Fibroblast of skin of right biceps (primary cell): ENCODE results near the gene NPTN.
A peak's percentile ranks its signal among the peaks of the same experiment; 100 is the strongest.
"Not testable (repeated sequence)": the region's sequence is repeated elsewhere in the genome, so short reads cannot be mapped to it uniquely, and the experiment has no call there.

Experiments used
- DNase-seq: peaks from one replicate; pipeline ENCODE4 v3.0.0-alpha.2; 2013

Gene NPTN

DNA sequence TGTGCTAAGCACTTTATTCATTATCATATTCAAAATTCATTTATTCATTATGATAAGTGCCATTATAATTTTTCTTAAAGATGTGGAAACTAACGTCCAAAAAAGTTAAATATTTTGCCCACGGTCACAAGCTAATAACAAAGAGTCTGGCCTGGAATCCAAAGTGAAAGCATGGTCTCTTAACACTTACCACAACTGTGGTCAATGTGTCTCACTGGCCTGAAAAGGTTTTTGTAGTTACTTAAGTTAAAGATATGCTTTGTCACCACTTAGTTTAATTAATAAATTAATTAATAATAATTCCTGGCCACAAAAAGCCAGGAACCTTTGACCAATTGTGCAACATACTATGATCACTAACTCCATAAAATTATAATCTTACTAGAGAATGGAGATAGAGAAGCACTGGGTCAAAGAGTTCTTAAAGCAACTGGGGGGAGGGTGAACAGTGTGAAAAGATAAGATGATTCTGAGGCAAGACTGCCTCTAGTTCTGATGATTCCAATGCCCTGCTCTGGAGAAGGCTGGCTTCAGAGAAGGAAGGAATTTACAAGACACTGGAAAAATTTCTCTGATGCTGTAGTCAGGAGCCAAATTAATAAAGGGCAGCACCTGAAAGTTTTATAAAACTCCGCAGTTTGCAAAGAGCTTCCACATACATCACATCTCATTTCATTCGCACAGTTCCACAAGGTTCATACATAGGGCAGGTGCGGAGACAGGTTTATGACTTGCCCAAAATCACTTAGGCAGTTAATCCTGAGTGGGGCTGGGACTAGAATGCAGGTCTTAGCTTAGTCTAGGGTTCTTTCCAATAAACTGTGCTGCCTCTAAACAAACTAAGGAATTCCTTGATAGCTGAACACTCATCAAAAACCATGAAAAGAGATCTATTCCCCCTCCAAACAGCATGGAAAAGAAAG lies 32.5 kb downstream of the NPTN start:
- no peak for DNase-seq

DNA sequence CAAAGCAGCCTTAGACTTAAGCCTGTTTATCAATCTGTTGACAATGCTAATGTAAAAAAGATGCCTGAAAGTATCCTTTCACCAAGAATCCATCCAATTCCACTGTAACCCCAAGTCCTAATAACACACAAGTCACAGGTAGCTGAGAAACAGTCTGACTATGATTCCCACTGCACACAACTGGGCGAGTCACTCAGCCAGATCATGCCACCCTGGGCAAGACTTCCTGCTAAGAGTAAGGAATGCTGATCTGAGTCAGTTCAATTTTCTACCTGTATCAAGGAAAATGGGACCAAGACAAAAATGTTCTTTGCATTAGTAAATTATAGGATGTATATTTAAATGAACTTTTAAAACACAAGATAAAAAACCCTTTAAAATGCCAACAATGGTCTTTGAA lies 33.3 kb downstream of the NPTN start:
- peak; percentile 39 for DNase-seq

DNA sequence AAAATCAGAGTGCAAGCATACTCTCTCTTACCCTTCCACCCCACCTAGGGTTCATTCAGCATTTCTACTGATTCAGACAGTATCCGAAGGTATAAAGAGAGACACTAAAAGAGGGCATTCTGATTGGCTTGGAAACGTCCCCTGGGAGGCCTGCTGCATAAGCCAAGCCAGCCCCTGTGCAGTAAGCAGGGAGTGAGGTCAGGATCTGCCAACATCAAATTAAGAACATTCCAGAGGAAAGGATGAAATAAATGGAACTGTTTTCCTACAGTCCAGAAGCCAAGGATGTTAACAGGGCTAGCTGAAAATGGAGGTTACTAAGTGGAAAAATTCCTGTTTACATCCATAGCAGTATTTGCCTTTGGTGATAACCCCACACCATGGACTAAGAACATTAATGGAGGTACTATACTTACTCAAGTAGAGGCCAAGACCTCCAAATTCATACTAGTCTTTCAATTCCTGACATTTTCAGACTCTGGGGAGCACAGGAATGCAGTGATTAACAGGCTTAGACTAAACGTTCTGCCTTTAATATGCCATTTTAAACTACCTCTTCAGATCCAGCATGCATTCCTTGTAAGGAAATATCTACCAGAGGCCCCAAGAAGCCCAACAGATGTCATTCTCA lies 34.5 kb downstream of the NPTN start:
- peak; percentile 75 for DNase-seq

DNA sequence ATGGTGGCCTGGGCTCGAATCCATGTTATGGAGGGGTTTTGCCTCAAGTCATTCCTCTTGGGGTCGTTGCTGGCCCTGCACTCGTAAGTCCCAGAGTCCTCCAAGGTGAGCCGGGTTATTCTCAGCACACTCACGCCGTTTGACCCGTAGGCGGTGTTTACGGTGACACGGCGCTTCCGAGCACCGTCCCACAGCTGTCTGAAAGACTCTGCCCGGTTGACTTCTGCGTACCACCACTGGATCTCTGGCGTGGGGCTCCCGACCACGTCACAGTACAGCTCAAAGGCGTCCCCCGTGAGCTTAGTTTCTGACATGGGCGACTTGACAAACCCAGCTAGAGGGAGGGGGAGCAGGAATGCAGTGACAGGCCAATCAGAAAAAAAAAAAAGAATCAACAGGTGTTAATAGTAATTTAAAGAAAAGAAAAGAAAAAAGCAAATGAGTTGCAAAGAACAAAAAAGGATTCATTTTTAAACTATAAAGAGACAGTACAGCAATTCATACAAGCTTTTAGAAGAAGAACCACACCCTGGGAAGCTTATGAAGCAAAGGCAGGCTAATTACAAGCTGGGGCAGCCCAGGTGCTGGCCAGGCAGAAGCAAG lies 36.1 kb downstream of the NPTN start:
- DNase-seq, result no peak

DNA sequence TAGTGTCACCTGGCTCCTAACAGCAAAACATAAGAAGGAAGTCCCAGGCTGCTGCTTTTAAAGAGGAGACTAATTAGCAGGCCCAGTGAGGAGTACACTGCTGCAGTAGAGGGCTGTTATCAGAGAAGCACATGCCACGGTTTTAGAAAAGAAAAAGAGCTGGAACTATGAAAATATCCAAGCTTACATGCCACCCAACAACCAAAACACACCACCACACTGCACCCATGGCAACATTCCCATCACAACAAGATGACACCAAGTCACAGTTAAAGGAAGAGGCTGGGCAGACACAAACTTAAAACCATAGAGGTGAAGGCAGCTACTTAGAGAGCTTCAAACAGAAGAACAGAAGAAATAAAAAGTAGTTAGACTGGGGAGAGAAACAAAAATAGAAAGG lies 37.0 kb downstream of the NPTN start:
- no peak for DNase-seq

DNA sequence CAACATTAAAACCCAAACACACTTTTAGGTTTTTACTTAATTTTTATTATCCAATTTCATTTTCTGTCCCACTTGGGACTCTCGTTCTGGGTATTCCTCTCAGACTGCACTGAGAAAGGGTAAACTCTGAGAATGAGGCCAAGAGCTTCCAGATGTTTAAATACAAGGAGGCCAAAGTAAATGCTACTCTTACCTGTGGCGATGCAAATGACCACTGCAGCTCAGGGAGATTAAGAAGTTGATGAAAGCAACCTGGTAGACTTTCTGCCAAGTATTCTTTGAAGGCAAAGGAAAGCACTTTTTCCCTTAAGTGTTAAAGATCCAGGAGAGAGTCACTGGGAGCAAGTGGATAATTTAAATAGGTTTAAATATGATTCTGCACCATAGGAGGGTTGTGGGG lies 39.1 kb downstream of the NPTN start:
- DNase-seq, result no peak

DNA sequence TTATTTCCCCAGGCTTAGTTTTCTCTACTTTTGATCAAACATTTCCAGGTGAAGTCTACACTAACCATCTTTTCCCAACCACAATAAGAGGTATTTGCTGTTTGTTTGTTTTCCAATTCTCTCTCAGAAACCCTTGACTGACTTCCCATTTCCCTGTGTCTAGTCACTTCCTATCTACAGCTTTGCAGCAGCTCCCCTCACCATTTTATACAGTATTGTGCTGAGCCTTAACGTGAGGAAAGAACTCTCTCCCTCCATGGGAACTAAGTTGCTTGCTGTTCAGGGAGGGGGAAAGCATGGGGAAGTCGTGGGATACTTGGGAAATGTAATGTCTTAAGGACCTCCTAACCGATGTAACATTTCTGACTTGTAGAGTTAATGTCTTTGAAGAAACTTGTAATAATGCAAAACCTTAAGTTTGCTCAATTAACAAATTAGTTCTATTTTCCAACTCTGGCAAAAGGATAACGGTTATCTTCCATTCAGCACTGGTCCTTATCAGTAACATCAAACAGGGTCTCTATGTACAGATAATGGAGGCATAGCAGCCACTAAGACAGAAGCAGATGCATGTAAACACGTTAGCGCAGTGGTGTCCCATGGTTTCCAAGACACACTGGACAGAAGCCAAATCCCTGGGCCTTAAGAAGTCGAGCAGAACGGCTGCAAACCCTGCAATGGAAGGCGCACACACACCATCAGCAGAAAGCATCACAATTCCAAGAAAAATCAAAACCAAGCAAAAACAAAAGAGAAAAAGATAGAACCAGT lies 39.7 kb downstream of the NPTN start:
- no peak for DNase-seq

DNA sequence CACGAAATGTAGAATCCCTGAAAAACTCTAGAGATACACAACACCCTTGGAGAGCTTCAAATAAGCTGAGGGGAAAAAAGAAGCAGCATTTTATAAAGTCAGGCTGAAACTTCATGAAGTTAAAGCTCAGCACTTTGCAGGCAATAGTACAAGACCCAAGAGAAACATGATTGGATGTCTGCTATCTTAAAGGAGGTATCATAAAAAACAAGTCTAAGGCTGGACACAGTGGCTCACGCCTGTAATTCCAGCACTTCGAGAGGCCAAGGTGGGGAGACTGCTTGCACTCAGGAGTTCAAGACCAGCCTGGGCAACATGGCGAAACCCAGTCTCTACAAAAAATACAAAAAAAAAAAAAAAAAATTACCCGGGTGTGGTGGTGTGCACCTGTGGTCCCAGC lies 42.9 kb downstream of the NPTN start:
- DNase-seq, result no peak

DNA sequence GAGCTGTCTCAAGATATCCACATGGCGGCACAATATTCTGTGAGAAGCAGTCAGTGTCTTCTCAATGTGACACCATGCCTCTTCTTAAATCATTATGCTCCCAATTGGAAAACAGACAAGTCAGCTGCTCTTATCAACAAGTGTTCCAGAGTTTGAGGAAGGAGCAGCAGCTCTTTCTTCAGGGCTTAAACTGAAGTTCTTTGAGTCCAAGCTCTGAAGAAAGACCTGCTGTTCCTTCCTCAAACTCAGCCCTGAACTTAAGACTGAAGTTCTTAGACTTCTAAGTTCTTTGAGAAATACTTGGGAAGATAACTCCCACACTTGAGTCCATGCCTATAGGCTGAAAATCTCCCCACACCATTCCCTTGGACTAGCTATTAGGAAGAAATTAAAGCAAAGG lies 43.4 kb downstream of the NPTN start:
- DNase-seq, result no peak

DNA sequence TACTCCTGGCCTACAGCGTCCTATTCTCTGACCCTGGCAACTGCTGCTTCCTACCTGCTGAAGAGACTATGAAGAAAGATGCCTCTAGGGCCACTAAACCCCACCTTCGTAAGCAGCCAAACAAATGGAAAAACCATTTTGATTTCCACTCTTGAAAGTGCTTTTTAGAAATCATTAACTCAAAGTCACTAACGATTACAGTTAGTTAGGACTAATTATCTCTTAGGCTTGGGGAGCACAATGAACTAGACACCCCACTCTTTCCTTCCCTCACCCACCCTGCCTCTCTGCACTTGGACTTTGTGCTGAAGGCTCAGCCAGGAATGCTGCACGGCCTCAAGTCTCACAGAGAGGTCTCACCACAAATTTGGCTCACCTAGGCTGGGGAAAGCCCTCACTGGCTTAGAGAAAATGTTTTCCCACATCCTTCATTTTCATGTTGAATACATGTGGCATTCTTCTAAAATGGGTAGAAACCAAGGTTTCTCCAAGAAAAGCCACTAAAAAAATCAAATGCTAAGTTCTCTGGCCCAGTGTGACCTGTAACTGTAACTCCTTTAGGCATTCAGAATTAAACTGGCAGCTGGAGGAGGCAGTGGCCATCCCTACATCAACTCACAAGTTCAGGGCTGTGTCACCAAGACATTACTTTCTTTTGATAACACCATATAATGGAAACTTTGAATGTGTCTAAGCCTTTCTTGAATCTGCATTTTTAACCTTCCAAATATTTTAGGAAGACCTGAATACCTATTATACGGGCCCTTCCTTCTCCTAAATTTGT lies 47.1 kb downstream of the NPTN start:
- no peak for DNase-seq

DNA sequence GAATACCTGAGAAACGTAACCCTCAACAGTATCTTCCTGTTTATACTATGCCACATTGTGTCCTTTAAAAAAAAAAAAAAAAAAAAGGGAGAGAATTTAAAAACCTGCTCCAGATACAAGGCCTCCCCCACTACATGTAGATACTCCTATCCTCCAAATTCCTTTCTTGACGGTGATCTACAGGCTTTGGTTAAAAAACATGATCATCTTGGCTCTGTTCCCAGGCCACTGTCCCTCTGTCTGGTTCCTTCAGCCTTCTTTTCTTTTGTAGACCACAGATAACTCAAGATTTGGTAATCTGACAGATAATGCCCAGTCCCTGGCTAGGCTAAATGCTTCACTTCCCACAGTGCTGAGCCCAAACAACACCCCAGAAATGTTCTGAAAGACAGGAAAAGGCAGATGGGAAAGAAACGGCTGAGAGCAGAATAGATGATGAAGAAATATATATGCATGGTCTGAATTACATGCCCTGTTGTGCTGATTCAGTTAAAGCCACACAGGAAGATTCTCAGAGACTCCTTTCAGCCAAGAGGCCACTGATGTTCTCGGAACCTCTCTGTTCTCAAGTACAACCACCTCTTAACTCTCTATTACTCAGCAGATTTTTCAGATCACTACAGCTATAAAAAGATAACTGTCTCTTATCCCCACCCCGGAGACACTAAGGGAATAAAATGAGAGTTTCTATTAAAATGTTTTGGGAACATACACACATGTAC lies 48.3 kb downstream of the NPTN start:
- no peak for DNase-seq

DNA sequence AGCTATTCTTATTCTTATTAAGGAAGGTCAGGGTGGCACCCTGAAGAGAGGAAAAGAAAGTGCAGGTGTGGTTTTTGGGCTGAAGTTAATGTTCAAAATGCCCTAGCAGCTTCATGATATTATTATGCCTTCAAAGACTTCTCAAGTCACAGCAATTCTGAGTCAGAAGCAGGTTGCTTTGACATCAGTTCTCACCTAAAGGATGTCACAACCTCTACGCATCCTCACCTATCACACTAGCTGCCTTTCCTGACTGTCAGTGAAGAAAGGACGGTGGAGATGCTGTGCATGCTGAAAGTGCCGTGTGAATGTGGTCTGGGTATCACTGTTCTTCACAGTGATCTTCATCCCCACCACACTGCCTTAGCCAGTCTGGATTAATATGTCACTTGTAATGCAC lies 49.6 kb downstream of the NPTN start:
- no peak for DNase-seq

DNA sequence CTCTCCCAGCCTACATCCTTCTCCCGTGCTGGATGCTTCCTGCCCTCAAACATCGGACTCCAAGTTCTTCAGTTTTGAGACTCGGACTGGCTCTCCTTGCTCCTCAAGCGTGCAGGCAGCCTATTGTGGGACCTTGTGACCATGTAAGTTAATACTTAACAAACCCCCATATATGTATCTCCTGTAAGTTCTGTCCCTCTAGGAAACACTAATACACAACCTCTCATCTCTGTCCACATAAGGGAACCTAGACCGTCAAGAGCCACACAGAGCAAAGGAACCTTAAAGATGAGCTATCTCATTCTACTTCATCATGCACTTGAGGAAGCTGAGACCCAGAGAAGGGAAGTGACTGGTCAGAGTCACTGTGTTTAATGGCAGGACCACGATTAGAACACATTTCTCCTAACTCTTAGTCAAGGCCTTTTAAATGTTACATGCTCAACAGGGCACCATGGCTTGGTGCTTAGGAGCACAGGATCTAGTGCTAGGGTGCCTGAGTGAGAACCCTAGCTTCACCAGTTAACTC lies 50.3 kb downstream of the NPTN start:
- no peak for DNase-seq

DNA sequence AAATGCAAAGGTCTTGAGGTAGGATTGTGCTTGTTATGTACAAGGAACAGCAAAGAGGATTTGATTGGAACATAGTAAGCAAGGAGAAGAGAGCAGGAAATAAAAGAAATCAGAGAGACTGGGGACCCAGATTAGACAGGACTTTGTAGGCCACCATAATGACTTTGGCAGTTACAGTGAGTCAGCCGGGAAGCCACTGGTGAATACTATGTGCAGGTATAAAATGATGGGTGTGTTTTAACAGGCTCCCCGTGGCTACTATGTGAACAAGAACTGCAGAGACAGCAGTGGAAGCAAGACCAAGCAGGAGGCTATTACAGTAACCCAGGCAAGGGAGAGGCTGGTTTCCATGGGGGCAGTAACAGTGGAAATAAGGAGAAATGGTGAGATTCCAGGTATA lies 55.2 kb downstream of the NPTN start:
- no peak for DNase-seq

DNA sequence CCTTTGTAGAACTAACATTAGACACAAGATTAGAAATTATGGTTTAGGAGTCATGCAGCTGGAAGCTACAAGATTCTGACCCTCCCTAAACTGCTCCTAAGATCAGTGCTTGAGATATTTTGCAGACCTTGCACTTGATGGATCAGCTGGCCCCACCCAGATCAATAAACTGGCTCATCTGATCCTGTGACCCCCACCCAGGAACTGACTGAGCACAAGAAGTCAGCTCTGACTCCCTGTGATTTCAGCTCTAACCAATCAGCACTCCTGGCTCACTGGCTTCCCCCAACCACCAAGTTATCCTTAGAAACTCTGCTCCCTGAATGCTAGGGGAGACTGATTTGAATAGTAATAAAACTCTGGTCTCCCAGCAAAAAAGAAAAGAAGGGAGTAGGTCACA lies 55.6 kb downstream of the NPTN start:
- not testable (repeated sequence) for DNase-seq

DNA sequence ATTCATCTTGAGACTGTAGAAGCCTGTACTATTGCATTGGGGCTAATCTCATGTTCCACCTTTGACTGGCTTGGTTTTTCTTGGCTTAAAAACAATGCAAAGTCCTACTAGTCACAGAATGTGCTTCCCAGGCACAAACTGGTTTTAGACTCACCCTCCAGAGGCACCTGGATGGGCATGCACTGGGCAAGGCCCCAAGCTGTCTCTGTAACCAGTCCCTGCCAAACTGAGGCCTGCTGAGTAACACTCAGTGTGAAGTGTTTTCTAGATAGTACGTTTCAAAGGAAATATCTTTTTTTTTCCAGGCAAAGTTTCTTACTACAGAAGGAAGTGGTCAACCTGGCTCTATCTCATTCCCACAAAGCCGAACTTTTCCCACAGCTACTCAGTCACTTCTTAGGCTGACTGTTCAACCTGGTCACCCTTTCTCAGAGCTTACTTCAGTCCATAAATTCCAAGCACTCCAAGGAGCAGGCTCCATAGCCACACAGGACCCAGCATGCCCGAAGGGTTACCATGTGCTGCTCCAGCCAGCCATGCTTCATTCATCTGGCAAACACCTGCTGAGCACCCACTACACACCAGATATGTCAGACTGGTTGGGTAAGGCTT lies 57.4 kb downstream of the NPTN start:
- peak; percentile 12 for DNase-seq

DNA sequence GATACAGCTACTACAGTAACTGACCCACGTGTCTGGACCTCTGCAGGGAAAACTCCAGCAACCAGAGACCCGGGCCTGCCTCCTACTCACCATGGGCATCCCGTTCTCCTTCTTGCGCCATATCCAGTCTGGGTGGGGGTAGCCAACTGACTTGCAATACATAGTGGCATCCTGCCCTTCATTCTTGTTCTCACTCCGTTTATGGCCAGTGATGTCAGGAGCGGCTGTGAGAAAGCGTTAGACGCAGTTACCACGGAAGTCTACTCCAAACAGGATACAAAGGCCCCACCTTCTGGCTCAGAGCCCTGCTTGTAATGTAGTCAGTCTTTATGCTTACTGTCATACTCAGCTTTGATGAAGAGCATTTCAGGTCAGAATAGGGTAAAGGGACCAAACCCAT lies 59.6 kb downstream of the NPTN start:
- DNase-seq, result peak; percentile 78

DNA sequence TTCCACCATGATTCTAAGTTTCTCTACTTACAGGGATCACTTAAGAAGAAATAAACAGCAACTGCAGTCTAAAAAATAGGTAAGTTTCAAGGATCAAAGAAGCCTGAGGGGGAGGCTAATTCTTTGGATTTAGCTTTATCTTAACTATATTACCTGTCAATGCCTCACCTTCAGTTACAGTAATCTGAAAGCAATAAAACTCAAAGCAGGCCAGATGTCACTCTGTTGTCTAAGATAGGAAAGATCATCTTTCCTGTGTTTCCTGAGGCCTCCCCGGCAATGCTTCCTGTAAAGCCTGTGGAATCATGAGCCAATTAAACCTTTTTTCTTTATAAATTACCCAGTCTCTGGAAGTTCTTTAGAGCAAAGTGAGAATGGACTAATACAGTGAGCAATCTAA lies 60.2 kb downstream of the NPTN start:
- DNase-seq, result no peak

DNA sequence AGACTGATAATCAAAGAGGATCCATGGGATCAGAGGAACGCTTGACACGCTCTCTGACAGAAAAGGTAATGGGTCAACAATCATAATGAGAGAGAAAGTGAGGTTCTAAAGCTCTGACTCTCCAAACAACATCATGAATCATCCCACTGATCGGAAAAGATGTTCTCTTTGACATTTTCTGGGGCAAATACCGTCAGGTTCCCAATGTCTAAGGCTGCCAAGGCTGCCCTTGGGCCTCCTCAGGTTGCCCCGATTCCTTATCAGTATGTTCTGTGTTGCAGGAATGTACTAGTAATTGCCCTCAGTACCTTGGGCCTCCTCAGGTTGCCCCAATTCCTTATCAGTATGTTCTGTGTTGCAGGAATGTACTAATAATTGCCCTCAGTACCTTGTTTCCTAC lies 60.9 kb downstream of the NPTN start:
- DNase-seq, result no peak

DNA sequence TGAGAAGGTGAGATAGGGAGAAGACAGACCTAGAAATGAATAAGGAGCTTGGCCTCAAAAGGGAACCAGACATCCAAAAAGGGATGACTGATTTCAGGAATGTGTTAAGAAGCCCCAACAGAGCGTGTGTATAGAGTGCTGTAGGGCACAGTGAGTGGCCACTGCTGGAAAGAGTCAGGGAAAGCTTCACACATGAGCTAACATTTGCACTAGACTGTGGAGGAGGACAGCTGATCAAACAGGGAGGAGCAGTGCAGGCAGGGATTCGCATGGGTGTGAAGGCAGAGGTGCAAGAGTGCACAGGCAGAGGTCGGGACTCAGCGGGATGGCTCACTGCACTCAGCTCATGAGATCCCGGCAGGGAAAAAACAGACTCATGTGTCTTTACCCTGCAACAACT lies 61.8 kb downstream of the NPTN start:
- no peak for DNase-seq
